ENCODE data around the gene MARVELD3.

MARVELD3 gene

GRCh38 chr16:71666928-71667707 lies 41.1 kb downstream of the MARVELD3 start:
- H3K4me3 ChIP-seq (ENCODE audit: severe bottlenecking): no peak overlapping the region
- no peaks in the 10 kb centered on the region for H3K27me3 ChIP-seq (ENCODE audit: insufficient read depth, poor library complexity, severe bottlenecking)
- no peaks in the 10 kb centered on the region for H3K9me3 ChIP-seq (ENCODE audit: severe bottlenecking)
- peaks cover 79% of the 10 kb centered on the region for H3K36me3 ChIP-seq (ENCODE audit: low read depth)
- H3K27ac ChIP-seq (ENCODE audit: poor library complexity, severe bottlenecking): no peak overlapping the region
- DNase-seq (ENCODE audit: low spot score): no peak
- no peak for ATAC-seq (ENCODE audit: low read depth)
- no peaks in the 10 kb centered on the region for H3K4me1 ChIP-seq (ENCODE audit: insufficient read depth, poor library complexity, severe bottlenecking)
- no peak for TF ChIP-seq CTCF (IDR thresholded peaks at IDR 0.05; ENCODE audit: poor library complexity, severe bottlenecking)

GRCh38 chr16:71669926-71670536 lies 44.0 kb downstream of the MARVELD3 start:
- ATAC-seq (ENCODE audit: low read depth) (no peak), DNase-seq (ENCODE audit: low spot score) (no peak)
- no peak overlapping the region for H3K27ac ChIP-seq (ENCODE audit: poor library complexity, severe bottlenecking)
- H3K4me3 ChIP-seq (ENCODE audit: severe bottlenecking): no peak overlapping the region
- H3K36me3 ChIP-seq (ENCODE audit: low read depth): peaks cover 82% of the 10 kb centered on the region
- no peaks in the 10 kb centered on the region for H3K9me3 ChIP-seq (ENCODE audit: severe bottlenecking)
- no peaks in the 10 kb centered on the region for H3K27me3 ChIP-seq (ENCODE audit: insufficient read depth, poor library complexity, severe bottlenecking)
- H3K4me1 ChIP-seq (ENCODE audit: insufficient read depth, poor library complexity, severe bottlenecking): no peaks in the 10 kb centered on the region
- TF ChIP-seq CTCF (IDR thresholded peaks at IDR 0.05; ENCODE audit: poor library complexity, severe bottlenecking): no peak

- no peaks in the 10 kb centered on the region for H3K4me1 ChIP-seq (ENCODE audit: insufficient read depth, poor library complexity, severe bottlenecking)
- ATAC-seq (ENCODE audit: low read depth): no peak
Observed at GRCh38 chr16:71670537-71670936, 44.6 kb downstream of the MARVELD3 start.

GRCh38 chr16:71671165-71671564 lies 45.2 kb downstream of the MARVELD3 start:
- TF ChIP-seq CTCF (IDR thresholded peaks at IDR 0.05; ENCODE audit: poor library complexity, severe bottlenecking): no peak
- H3K9me3 ChIP-seq (ENCODE audit: severe bottlenecking): no peaks in the 10 kb centered on the region
- H3K36me3 ChIP-seq (ENCODE audit: low read depth): peaks cover 76% of the 10 kb centered on the region

More at GRCh38 chr16:71670537-71670936, 44.6 kb downstream of the MARVELD3 start:
- no peak for TF ChIP-seq CTCF (IDR thresholded peaks at IDR 0.05; ENCODE audit: poor library complexity, severe bottlenecking)
- Histone ChIP-seq H3K9me3 (ENCODE audit: severe bottlenecking) (no peaks in the 10 kb centered on the region), H3K27ac (ENCODE audit: poor library complexity, severe bottlenecking) (no peak overlapping the region), H3K4me3 (ENCODE audit: severe bottlenecking) (no peak overlapping the region), H3K27me3 (ENCODE audit: insufficient read depth, poor library complexity, severe bottlenecking) (no peaks in the 10 kb centered on the region), H3K36me3 (ENCODE audit: low read depth) (peaks cover 80% of the 10 kb centered on the region)
- DNase-seq (ENCODE audit: low spot score): no peak

GRCh38 chr16:71672125-71672524 lies 46.1 kb downstream of the MARVELD3 start:
- no peaks in the 10 kb centered on the region for H3K27me3 ChIP-seq (ENCODE audit: insufficient read depth, poor library complexity, severe bottlenecking)
- ATAC-seq (ENCODE audit: low read depth) (no peak), DNase-seq (ENCODE audit: low spot score) (no peak)
- no peak overlapping the region for H3K4me3 ChIP-seq (ENCODE audit: severe bottlenecking)
- H3K27ac ChIP-seq (ENCODE audit: poor library complexity, severe bottlenecking): no peak overlapping the region
- H3K36me3 ChIP-seq (ENCODE audit: low read depth): peaks cover 73% of the 10 kb centered on the region
- no peak for TF ChIP-seq CTCF (IDR thresholded peaks at IDR 0.05; ENCODE audit: poor library complexity, severe bottlenecking)
- H3K9me3 ChIP-seq (ENCODE audit: severe bottlenecking): no peaks in the 10 kb centered on the region
- H3K4me1 ChIP-seq (ENCODE audit: insufficient read depth, poor library complexity, severe bottlenecking): no peaks in the 10 kb centered on the region

More at GRCh38 chr16:71671165-71671564, 45.2 kb downstream of the MARVELD3 start:
- ATAC-seq (ENCODE audit: low read depth): no peak
- DNase-seq (ENCODE audit: low spot score): no peak
- no peak overlapping the region for H3K4me3 ChIP-seq (ENCODE audit: severe bottlenecking)
- no peaks in the 10 kb centered on the region for H3K4me1 ChIP-seq (ENCODE audit: insufficient read depth, poor library complexity, severe bottlenecking)
- no peaks in the 10 kb centered on the region for H3K27me3 ChIP-seq (ENCODE audit: insufficient read depth, poor library complexity, severe bottlenecking)
- no peak overlapping the region for H3K27ac ChIP-seq (ENCODE audit: poor library complexity, severe bottlenecking)

Data from RWPE2 (cell line).